Vagina (tissue), 2 donors: Measurements from ENCODE around the gene SMS.

Source experiments
- CTCF ChIP-seq, 3 experiments: fragments of 450-650 bp in 2 of 3; fragments of 200-600 bp in 1 of 3; sonication (generic) in 1 of 3; IDR thresholded peaks; one replicate each; pipeline ENCODE4 v1.5.1; 2017 to 2019; ENCODE audit warnings: antibody characterized with exemption in 3 of 3, mild to moderate bottlenecking in 2 of 3, moderate library complexity in 2 of 3
- POLR2A ChIP-seq, 2 donors: fragments of 450-650 bp; IDR thresholded peaks; one replicate each; pipeline ENCODE4 v1.6.1; 2017; ENCODE audit warnings: antibody characterized with exemption in 2 of 2, mild to moderate bottlenecking in 2 of 2, moderate library complexity in 2 of 2
- POLR2AphosphoS5 ChIP-seq, 2 donors: sonication (generic); formaldehyde crosslinking; IDR thresholded peaks; one replicate each; pipeline ENCODE4 v1.9.0; 2017; ENCODE audit warnings: antibody characterized with exemption in 2 of 2, mild to moderate bottlenecking in 2 of 2, low read depth in 1 of 2; ENCODE audit not compliant: insufficient read depth in 1 of 2

- TF ChIP-seq CTCF (IDR thresholded peaks at IDR 0.05) = no peak
- TF ChIP-seq POLR2A (IDR thresholded peaks at IDR 0.05) = no peak
- no peak for TF ChIP-seq POLR2AphosphoS5 (IDR thresholded peaks at IDR 0.05; ENCODE audit: insufficient read depth in 1 of 2, low read depth in 1 of 2)
Measured at GRCh38 chrX:21963269-21963668, 22.8 kb downstream of the SMS start.
